Right lobe of liver (tissue), 4 donors: ENCODE measurements around the gene HID1.
A peak's percentile ranks its signal among the peaks of the same experiment; 100 is the strongest.

Experiments
- POLR2A ChIP-seq: fragments of 450-650 bp; IDR thresholded peaks from one replicate; pipeline ENCODE4 v1.6.1; 2017; ENCODE audit warnings: antibody characterized with exemption, mild to moderate bottlenecking
- TF ChIP-seq, protein P1 (sequence below), 4 donors: fragments of 200-600 bp in 3 of 4; fragments of 450-650 bp in 1 of 4; IDR thresholded peaks; one replicate each; pipeline versions ENCODE4 v1.5.1 to v1.8.0; 2016 to 2022; ENCODE audit warnings: antibody characterized with exemption in 4 of 4, mild to moderate bottlenecking in 2 of 4
- donor health status: DM: no; HTN: no; CAD: no.
- donor health status: DM: no; HTN: no; CAD: no.
- donor health status: DM: no; HTN: yes; CAD: no.

DNA sequence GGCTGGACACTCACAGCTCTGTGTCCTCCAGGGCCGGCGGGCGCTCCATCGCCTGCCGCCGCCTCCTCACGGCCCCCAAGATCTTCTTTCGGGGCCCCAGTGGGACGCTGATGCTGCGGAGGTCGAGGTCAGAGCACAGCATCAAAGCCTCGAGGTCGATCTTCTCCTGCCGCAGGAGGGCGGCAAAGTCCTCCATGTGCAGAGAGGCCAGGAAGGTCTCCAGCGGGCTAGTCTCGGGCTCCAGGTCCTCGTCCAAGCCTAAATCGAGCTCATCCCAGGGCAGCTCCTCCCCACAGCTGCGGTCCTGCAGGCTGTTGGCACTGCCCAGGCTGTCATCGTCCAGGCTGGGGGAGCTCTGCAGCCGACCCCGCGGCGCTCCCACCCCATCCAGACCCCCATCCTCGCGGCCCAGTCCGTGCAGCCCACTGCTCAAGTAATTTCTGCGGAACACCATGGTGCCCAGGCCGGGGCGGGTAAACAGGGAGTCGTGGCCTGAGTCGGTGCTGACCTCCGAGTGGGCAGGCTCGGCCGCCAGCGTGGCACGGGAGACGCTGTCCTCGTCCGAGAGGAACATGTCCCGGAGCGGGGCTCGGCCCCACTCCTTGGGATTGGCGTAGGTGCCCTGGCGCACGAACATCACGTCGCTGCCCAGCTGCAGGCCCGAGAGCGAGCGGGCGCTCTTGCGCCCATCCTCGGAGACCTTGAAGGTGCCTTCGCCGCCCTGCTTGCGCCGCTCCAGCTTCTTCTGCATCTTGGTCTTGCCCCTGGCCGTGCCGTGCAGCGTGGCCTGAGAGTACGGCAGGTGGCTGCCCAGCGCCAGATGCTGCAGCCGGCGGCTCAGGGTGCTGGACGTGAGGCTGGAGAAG is 52.9 kb downstream of the HID1 start:
- TF ChIP-seq, protein P1, sequence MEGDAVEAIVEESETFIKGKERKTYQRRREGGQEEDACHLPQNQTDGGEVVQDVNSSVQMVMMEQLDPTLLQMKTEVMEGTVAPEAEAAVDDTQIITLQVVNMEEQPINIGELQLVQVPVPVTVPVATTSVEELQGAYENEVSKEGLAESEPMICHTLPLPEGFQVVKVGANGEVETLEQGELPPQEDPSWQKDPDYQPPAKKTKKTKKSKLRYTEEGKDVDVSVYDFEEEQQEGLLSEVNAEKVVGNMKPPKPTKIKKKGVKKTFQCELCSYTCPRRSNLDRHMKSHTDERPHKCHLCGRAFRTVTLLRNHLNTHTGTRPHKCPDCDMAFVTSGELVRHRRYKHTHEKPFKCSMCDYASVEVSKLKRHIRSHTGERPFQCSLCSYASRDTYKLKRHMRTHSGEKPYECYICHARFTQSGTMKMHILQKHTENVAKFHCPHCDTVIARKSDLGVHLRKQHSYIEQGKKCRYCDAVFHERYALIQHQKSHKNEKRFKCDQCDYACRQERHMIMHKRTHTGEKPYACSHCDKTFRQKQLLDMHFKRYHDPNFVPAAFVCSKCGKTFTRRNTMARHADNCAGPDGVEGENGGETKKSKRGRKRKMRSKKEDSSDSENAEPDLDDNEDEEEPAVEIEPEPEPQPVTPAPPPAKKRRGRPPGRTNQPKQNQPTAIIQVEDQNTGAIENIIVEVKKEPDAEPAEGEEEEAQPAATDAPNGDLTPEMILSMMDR (IDR thresholded peaks at IDR 0.05): peak; percentile 7 to 42 (median 28)
- no peak for TF ChIP-seq POLR2A
